Testis (tissue), 2 donors: ENCODE results near the gene LILRB2.
"Not testable (repeated sequence)": the region's sequence is repeated elsewhere in the genome, so short reads cannot be mapped to it uniquely, and the experiment has no call there.

Experiments used
- POLR2A ChIP-seq: fragments of 450-650 bp; IDR thresholded peaks from one replicate; pipeline ENCODE4 v1.6.1; 2017; ENCODE audit warnings: antibody characterized with exemption, mild to moderate bottlenecking, moderate library complexity
- TF ChIP-seq, protein P1 (sequence below), 3 experiments: fragments of 450-650 bp in 2 of 3; fragments of 200-600 bp in 1 of 3; sonication (generic) in 1 of 3; IDR thresholded peaks; one replicate each; pipeline ENCODE4 v1.5.1; 2016 to 2019; ENCODE audit warnings: antibody characterized with exemption in 3 of 3, mild to moderate bottlenecking in 2 of 3, moderate library complexity in 1 of 3

GRCh38 chr19:54274516-54274915 lies 6.4 kb downstream of the LILRB2 start:
- not testable (repeated sequence) for TF ChIP-seq POLR2A
- TF ChIP-seq, protein P1, sequence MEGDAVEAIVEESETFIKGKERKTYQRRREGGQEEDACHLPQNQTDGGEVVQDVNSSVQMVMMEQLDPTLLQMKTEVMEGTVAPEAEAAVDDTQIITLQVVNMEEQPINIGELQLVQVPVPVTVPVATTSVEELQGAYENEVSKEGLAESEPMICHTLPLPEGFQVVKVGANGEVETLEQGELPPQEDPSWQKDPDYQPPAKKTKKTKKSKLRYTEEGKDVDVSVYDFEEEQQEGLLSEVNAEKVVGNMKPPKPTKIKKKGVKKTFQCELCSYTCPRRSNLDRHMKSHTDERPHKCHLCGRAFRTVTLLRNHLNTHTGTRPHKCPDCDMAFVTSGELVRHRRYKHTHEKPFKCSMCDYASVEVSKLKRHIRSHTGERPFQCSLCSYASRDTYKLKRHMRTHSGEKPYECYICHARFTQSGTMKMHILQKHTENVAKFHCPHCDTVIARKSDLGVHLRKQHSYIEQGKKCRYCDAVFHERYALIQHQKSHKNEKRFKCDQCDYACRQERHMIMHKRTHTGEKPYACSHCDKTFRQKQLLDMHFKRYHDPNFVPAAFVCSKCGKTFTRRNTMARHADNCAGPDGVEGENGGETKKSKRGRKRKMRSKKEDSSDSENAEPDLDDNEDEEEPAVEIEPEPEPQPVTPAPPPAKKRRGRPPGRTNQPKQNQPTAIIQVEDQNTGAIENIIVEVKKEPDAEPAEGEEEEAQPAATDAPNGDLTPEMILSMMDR (IDR thresholded peaks at IDR 0.05) = not testable (repeated sequence)
